SK-N-SH (cell line): ENCODE results near the gene TEAD3.

Experiments used
- ELF1 ChIP-seq: IDR thresholded peaks from 2 replicates; pipeline ENCODE4 v1.4.0; 2012
- JUND ChIP-seq: IDR thresholded peaks from 2 replicates; pipeline ENCODE4 v1.4.0; 2012
- NFIC ChIP-seq: IDR thresholded peaks from 2 replicates; pipeline ENCODE4 v1.4.0; 2012; ENCODE audit warnings: borderline replicate concordance
- NRF1 ChIP-seq: IDR thresholded peaks from 2 replicates; pipeline ENCODE4 v1.6.1; 2012; ENCODE audit warnings: low read depth, mild to moderate bottlenecking, low read length
- POLR2AphosphoS5 ChIP-seq: IDR thresholded peaks from 2 replicates; pipeline ENCODE4 v1.6.1; 2012; ENCODE audit warnings: low read depth, low read length
- SIN3A ChIP-seq: IDR thresholded peaks from 2 replicates; pipeline ENCODE4 v1.6.1; 2012; ENCODE audit warnings: low read depth, mild to moderate bottlenecking, low read length, moderate library complexity, borderline replicate concordance
- TF ChIP-seq, protein P1 (sequence below): fragments of 150-350 bp; IDR thresholded peaks from 2 replicates; pipeline ENCODE4 v1.6.1; 2017; ENCODE audit warnings: antibody characterized with exemption, low read length, low read depth, borderline replicate concordance
- TF ChIP-seq, protein P2 (sequence below): fragments of 200-600 bp; sonication (generic); IDR thresholded peaks from 2 replicates; pipeline ENCODE4 v1.6.1; 2017; ENCODE audit warnings: antibody characterized with exemption, mild to moderate bottlenecking, moderate library complexity
- TF ChIP-seq, protein P3 (sequence below): IDR thresholded peaks from 2 replicates; pipeline ENCODE4 v1.6.1; 2012; ENCODE audit warnings: mild to moderate bottlenecking, low read depth, low read length, moderate library complexity
- TF ChIP-seq, protein P4 (sequence below): IDR thresholded peaks from 2 replicates; pipeline ENCODE4 v1.4.0; 2012; ENCODE audit warnings: low read depth, borderline replicate concordance
- TF ChIP-seq, protein P5 (sequence below): IDR thresholded peaks from 2 replicates; pipeline ENCODE4 v1.4.0; 2012; ENCODE audit warnings: low read depth, borderline replicate concordance

DNA sequence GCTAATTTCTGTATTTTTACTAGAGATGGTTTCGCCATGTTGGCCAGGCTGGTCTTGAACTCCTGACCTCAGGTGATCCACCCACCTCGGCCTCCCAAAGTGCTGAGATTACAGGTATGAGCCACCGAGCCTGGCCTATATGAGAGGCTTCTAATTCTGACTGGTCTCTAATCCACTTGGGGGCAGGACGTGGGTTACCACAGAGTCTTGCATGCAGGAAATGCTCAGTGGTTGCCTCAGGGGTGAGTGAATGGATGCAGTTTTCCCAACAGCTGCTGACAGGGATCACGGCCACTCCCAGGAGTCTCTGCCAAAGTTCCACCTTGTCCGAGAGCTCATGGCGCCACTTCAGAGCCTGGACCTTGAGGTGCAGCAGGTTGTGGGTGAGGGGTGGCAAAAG is 51.2 kb downstream of the TEAD3 start:
- TF ChIP-seq, protein P1, sequence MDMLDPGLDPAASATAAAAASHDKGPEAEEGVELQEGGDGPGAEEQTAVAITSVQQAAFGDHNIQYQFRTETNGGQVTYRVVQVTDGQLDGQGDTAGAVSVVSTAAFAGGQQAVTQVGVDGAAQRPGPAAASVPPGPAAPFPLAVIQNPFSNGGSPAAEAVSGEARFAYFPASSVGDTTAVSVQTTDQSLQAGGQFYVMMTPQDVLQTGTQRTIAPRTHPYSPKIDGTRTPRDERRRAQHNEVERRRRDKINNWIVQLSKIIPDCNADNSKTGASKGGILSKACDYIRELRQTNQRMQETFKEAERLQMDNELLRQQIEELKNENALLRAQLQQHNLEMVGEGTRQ: no peak
- TF ChIP-seq, protein P2, sequence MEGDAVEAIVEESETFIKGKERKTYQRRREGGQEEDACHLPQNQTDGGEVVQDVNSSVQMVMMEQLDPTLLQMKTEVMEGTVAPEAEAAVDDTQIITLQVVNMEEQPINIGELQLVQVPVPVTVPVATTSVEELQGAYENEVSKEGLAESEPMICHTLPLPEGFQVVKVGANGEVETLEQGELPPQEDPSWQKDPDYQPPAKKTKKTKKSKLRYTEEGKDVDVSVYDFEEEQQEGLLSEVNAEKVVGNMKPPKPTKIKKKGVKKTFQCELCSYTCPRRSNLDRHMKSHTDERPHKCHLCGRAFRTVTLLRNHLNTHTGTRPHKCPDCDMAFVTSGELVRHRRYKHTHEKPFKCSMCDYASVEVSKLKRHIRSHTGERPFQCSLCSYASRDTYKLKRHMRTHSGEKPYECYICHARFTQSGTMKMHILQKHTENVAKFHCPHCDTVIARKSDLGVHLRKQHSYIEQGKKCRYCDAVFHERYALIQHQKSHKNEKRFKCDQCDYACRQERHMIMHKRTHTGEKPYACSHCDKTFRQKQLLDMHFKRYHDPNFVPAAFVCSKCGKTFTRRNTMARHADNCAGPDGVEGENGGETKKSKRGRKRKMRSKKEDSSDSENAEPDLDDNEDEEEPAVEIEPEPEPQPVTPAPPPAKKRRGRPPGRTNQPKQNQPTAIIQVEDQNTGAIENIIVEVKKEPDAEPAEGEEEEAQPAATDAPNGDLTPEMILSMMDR: no peak
- TF ChIP-seq, protein P3, sequence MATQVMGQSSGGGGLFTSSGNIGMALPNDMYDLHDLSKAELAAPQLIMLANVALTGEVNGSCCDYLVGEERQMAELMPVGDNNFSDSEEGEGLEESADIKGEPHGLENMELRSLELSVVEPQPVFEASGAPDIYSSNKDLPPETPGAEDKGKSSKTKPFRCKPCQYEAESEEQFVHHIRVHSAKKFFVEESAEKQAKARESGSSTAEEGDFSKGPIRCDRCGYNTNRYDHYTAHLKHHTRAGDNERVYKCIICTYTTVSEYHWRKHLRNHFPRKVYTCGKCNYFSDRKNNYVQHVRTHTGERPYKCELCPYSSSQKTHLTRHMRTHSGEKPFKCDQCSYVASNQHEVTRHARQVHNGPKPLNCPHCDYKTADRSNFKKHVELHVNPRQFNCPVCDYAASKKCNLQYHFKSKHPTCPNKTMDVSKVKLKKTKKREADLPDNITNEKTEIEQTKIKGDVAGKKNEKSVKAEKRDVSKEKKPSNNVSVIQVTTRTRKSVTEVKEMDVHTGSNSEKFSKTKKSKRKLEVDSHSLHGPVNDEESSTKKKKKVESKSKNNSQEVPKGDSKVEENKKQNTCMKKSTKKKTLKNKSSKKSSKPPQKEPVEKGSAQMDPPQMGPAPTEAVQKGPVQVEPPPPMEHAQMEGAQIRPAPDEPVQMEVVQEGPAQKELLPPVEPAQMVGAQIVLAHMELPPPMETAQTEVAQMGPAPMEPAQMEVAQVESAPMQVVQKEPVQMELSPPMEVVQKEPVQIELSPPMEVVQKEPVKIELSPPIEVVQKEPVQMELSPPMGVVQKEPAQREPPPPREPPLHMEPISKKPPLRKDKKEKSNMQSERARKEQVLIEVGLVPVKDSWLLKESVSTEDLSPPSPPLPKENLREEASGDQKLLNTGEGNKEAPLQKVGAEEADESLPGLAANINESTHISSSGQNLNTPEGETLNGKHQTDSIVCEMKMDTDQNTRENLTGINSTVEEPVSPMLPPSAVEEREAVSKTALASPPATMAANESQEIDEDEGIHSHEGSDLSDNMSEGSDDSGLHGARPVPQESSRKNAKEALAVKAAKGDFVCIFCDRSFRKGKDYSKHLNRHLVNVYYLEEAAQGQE: no peak
- TF ChIP-seq NRF1 (no peak), SIN3A (no peak), NFIC (no peak), JUND (no peak), POLR2AphosphoS5 (no peak), ELF1 (no peak)
- TF ChIP-seq, protein P4, sequence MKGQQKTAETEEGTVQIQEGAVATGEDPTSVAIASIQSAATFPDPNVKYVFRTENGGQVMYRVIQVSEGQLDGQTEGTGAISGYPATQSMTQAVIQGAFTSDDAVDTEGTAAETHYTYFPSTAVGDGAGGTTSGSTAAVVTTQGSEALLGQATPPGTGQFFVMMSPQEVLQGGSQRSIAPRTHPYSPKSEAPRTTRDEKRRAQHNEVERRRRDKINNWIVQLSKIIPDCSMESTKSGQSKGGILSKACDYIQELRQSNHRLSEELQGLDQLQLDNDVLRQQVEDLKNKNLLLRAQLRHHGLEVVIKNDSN: no peak
- TF ChIP-seq, protein P5, sequence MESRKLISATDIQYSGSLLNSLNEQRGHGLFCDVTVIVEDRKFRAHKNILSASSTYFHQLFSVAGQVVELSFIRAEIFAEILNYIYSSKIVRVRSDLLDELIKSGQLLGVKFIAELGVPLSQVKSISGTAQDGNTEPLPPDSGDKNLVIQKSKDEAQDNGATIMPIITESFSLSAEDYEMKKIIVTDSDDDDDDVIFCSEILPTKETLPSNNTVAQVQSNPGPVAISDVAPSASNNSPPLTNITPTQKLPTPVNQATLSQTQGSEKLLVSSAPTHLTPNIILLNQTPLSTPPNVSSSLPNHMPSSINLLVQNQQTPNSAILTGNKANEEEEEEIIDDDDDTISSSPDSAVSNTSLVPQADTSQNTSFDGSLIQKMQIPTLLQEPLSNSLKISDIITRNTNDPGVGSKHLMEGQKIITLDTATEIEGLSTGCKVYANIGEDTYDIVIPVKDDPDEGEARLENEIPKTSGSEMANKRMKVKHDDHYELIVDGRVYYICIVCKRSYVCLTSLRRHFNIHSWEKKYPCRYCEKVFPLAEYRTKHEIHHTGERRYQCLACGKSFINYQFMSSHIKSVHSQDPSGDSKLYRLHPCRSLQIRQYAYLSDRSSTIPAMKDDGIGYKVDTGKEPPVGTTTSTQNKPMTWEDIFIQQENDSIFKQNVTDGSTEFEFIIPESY: no peak
